Mammary epithelial cell (primary cell): ENCODE data around the gene RGS19.

Experiments used
- EZH2 ChIP-seq: IDR thresholded peaks from 2 replicates; pipeline ENCODE4 v1.6.1; 2012; ENCODE audit warnings: low read length, inconsistent platforms, borderline replicate concordance
- TF ChIP-seq, protein P1 (sequence below), 2 donors: IDR thresholded peaks in 1 of 2; conservative IDR thresholded peaks in 1 of 2; 2 replicates each; pipeline ENCODE4 v1.5.1; 2011 to 2012; ENCODE audit warnings: inconsistent platforms in 2 of 2, low read length in 2 of 2, mild to moderate bottlenecking in 2 of 2, control low read depth in 1 of 2, low read depth in 1 of 2; ENCODE audit not compliant: insufficient read depth in 1 of 2; ENCODE audit errors: extremely low read depth in 1 of 2

DNA sequence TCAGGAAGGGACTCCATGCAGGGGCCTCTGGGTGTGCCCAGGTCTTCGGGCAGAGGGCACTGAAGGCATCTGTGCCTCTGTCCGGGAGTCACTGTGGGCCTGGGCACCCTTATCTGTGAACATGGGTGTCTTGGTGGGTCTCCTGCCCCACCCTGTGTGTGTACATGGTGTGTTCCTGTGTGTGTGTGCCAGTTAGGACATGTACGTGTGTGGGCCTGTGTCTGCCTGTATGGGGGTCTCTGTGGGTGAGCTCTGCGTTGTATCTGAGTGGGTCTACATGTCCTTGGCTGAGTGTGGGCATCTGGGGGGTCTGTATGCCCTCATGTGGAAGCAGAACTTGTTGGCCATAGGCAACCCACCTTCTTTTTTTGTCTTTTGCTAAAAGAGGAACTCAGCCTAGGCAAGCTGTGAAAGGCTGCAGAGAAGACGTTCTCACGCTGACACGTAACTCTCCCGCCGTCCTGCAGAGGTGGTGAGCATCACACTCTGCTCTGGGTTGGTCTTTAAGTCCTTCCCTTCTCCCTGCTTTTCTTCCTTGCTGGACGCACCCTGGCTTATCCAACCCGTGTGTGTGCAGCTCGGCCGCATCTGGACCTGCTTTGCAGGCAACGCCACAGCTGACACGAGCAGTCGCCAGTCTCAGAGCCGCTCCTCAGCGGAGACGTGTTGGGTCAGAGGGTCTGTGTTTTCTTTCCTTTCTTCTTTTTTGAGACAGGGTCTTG is 28.6 kb upstream of the RGS19 start:
- TF ChIP-seq, protein P1, sequence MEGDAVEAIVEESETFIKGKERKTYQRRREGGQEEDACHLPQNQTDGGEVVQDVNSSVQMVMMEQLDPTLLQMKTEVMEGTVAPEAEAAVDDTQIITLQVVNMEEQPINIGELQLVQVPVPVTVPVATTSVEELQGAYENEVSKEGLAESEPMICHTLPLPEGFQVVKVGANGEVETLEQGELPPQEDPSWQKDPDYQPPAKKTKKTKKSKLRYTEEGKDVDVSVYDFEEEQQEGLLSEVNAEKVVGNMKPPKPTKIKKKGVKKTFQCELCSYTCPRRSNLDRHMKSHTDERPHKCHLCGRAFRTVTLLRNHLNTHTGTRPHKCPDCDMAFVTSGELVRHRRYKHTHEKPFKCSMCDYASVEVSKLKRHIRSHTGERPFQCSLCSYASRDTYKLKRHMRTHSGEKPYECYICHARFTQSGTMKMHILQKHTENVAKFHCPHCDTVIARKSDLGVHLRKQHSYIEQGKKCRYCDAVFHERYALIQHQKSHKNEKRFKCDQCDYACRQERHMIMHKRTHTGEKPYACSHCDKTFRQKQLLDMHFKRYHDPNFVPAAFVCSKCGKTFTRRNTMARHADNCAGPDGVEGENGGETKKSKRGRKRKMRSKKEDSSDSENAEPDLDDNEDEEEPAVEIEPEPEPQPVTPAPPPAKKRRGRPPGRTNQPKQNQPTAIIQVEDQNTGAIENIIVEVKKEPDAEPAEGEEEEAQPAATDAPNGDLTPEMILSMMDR (conservative IDR thresholded peaks at IDR 0.05 in 1 of 2, IDR thresholded peaks at IDR 0.05 in 1 of 2; ENCODE audit: extremely low read depth in 1 of 2, insufficient read depth in 1 of 2, low read depth in 1 of 2, low read length in 2 of 2), result no peak
- TF ChIP-seq EZH2, result no peak
